Neural cell (in vitro differentiated cells): ENCODE measurements around the gene TIE1.

Source experiments
- EP300 ChIP-seq: fragments of 450-650 bp; conservative IDR thresholded peaks from 2 replicates; pipeline ENCODE4 v1.6.1; 2014; ENCODE audit warnings: antibody characterized with exemption, mild to moderate bottlenecking, moderate library complexity; ENCODE audit not compliant: poor library complexity, severe bottlenecking
- EZH2 ChIP-seq: fragments of 200-600, 300-800 bp; shearing (Covaris generic), sonication (generic); IDR thresholded peaks from 2 replicates; pipeline ENCODE4 v1.6.1; 2014; ENCODE audit warnings: antibody characterized with exemption, low read length, borderline replicate concordance, mild to moderate bottlenecking; ENCODE audit not compliant: insufficient read depth, poor library complexity, severe bottlenecking
- TF ChIP-seq, protein P1 (sequence below): fragments of 450-650 bp; IDR thresholded peaks from 2 replicates; pipeline ENCODE4 v1.5.1; 2014; ENCODE audit warnings: antibody characterized with exemption, mild to moderate bottlenecking, moderate library complexity; ENCODE audit not compliant: poor library complexity, severe bottlenecking

- TF ChIP-seq EP300 (no peak), EZH2 (no peak)
- TF ChIP-seq, protein P1, sequence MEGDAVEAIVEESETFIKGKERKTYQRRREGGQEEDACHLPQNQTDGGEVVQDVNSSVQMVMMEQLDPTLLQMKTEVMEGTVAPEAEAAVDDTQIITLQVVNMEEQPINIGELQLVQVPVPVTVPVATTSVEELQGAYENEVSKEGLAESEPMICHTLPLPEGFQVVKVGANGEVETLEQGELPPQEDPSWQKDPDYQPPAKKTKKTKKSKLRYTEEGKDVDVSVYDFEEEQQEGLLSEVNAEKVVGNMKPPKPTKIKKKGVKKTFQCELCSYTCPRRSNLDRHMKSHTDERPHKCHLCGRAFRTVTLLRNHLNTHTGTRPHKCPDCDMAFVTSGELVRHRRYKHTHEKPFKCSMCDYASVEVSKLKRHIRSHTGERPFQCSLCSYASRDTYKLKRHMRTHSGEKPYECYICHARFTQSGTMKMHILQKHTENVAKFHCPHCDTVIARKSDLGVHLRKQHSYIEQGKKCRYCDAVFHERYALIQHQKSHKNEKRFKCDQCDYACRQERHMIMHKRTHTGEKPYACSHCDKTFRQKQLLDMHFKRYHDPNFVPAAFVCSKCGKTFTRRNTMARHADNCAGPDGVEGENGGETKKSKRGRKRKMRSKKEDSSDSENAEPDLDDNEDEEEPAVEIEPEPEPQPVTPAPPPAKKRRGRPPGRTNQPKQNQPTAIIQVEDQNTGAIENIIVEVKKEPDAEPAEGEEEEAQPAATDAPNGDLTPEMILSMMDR, result no peak
Observed at GRCh38 chr1:43351421-43352350, 50.9 kb downstream of the TIE1 start.
